ENCODE results near the gene STK11.

STK11 gene

DNA sequence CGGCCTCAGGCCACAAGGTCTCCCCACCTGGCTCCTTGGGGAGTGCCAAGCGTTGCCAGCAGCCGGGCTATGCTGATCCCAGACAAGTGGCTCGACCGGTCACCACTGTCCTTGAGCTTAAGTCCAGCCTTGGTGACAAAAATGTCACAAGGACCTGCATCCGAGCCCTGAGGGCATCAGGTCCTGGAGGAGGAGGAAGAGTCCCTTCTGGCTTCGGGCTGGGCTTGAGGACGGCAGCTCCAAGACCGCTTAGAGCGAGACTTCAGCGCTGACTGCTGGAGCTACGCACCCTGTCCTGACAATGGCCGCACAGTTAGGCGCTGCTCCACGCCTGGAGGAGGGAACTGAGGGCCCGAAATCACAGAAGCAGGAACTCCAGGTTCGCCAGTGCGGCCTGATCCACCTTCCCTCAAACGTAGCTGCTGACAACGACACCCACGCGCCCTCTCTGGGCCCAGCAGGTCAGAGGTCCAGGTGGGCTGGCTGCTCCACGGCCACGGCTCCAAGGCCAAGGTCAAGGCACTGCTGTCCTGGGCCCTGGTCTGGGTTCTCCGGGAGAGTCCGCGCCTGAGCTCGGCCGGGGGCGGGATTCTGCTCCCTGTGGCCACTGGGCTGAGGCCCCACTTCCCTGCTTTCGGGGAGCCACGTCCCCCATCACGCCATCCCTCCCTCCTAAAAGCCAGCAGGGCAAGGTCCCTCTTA, 38.6 kb upstream of the STK11 start:
- H3K79me2 ChIP-seq (ENCODE audit: control insufficient read depth, insufficient read depth, low read length, poor library complexity): peaks cover 16% of the 10 kb centered on the region
- H3K4ac ChIP-seq (ENCODE audit: low read depth, low read length): peak overlapping the region; percentile 12
- no peaks in the 10 kb centered on the region for H3K27me3 ChIP-seq (ENCODE audit: insufficient read depth, low read length)
- peaks cover 4% of the 10 kb centered on the region for H3K79me1 ChIP-seq (ENCODE audit: low read length)
- peak overlapping the region; percentile 14 for H3K27ac ChIP-seq (ENCODE audit: low read depth, low read length)
- H4K91ac ChIP-seq (ENCODE audit: low read depth, low read length): no peak overlapping the region
- no peak overlapping the region for H2AK5ac ChIP-seq (ENCODE audit: low read length)
- H3K18ac ChIP-seq (ENCODE audit: low read length): peak overlapping the region; percentile 39
- peak; percentile 75 to 92 for DNase-seq
- no peak overlapping the region for H2BK120ac ChIP-seq (ENCODE audit: insufficient read depth, low read length, poor library complexity)
- H3K9ac ChIP-seq (ENCODE audit: low read length): no peak overlapping the region
- H3K4me3 ChIP-seq (ENCODE audit: low read depth, low read length): no peak overlapping the region
- H4K12ac ChIP-seq (ENCODE audit: low read depth, low read length): no peak overlapping the region
- H2BK12ac ChIP-seq (ENCODE audit: low read length): no peak overlapping the region
- H2BK5ac ChIP-seq (ENCODE audit: low read depth, low read length, poor library complexity): no peak overlapping the region
- peaks cover 10% of the 10 kb centered on the region for H3K9me3 ChIP-seq (ENCODE audit: insufficient read depth, low read depth, low read length)
- H2AFZ ChIP-seq (ENCODE audit: insufficient read depth, low read length, poor library complexity): no peak overlapping the region
- H3K23ac ChIP-seq (ENCODE audit: low read length): no peak overlapping the region
- H3K4me2 ChIP-seq (ENCODE audit: low read length): no peak overlapping the region
- peaks cover 48 to 57% of the 10 kb centered on the region in 2 experiments for H3K4me1 ChIP-seq (ENCODE audit: control insufficient read depth in 1 of 2, insufficient read depth in 2 of 2, low read length in 2 of 2)
- WGBS (ENCODE audit: extremely low coverage, insufficient coverage, insufficient read length): no CpG with 5 or more reads among the region's 33 CpGs
- H3K36me3 ChIP-seq (ENCODE audit: control insufficient read depth in 1 of 2, insufficient read depth in 2 of 2, low read length in 2 of 2): peaks cover 7 to 17% of the 10 kb centered on the region in 2 experiments
- peak overlapping the region; percentile 19 for H3K14ac ChIP-seq (ENCODE audit: low read length)
- no peak overlapping the region for H4K8ac ChIP-seq (ENCODE audit: low read depth, low read length)

GRCh38 chr19:1167687-1168571, 37.6 kb upstream of the STK11 start:
- Histone ChIP-seq H3K4ac (ENCODE audit: low read depth, low read length) (peak overlapping the region; percentile 18), H3K79me1 (ENCODE audit: low read length) (peaks cover 5% of the 10 kb centered on the region), H3K4me3 (ENCODE audit: low read depth, low read length) (no peak overlapping the region), H3K27ac (ENCODE audit: low read depth, low read length) (no peak overlapping the region), H3K14ac (ENCODE audit: low read length) (peak overlapping the region; percentile 23), H3K9me3 (ENCODE audit: insufficient read depth, low read depth, low read length) (peaks cover 10% of the 10 kb centered on the region), H3K27me3 (ENCODE audit: insufficient read depth, low read length) (no peaks in the 10 kb centered on the region), H3K4me1 (ENCODE audit: control insufficient read depth in 1 of 2, insufficient read depth in 2 of 2, low read length in 2 of 2) (peaks cover 50 to 55% of the 10 kb centered on the region in 2 experiments), H3K4me2 (ENCODE audit: low read length) (no peak overlapping the region), H4K12ac (ENCODE audit: low read depth, low read length) (no peak overlapping the region), H2AFZ (ENCODE audit: insufficient read depth, low read length, poor library complexity) (no peak overlapping the region), H3K36me3 (ENCODE audit: control insufficient read depth in 1 of 2, insufficient read depth in 2 of 2, low read length in 2 of 2) (peaks cover 7 to 17% of the 10 kb centered on the region in 2 experiments), H3K23ac (ENCODE audit: low read length) (no peak overlapping the region), H4K91ac (ENCODE audit: low read depth, low read length) (peak overlapping the region; percentile 51), H2BK12ac (ENCODE audit: low read length) (peak overlapping the region; percentile 12), H3K79me2 (ENCODE audit: control insufficient read depth, insufficient read depth, low read length, poor library complexity) (peaks cover 21% of the 10 kb centered on the region), H3K9ac (ENCODE audit: low read length) (no peak overlapping the region), H3K18ac (ENCODE audit: low read length) (peak overlapping the region; percentile 39), H2AK5ac (ENCODE audit: low read length) (peak overlapping the region; percentile 4), H2BK5ac (ENCODE audit: low read depth, low read length, poor library complexity) (no peak overlapping the region), H2BK120ac (ENCODE audit: insufficient read depth, low read length, poor library complexity) (no peak overlapping the region), H4K8ac (ENCODE audit: low read depth, low read length) (no peak overlapping the region)
- no CpG with 5 or more reads among the region's 35 CpGs for WGBS (ENCODE audit: extremely low coverage, insufficient coverage, insufficient read length)
- DNase-seq: no peak

- Histone ChIP-seq H3K9ac (ENCODE audit: low read length) (no peak overlapping the region), H3K27me3 (ENCODE audit: insufficient read depth, low read length) (no peaks in the 10 kb centered on the region), H2AFZ (ENCODE audit: insufficient read depth, low read length, poor library complexity) (no peak overlapping the region), H4K12ac (ENCODE audit: low read depth, low read length) (no peak overlapping the region), H3K4ac (ENCODE audit: low read depth, low read length) (peak overlapping the region; percentile 18), H3K9me3 (ENCODE audit: insufficient read depth, low read depth, low read length) (peaks cover 10% of the 10 kb centered on the region), H3K27ac (ENCODE audit: low read depth, low read length) (no peak overlapping the region), H3K79me1 (ENCODE audit: low read length) (peaks cover 13% of the 10 kb centered on the region), H2BK120ac (ENCODE audit: insufficient read depth, low read length, poor library complexity) (no peak overlapping the region), H3K4me3 (ENCODE audit: low read depth, low read length) (no peak overlapping the region), H4K91ac (ENCODE audit: low read depth, low read length) (peak overlapping the region; percentile 51), H3K23ac (ENCODE audit: low read length) (no peak overlapping the region), H3K4me1 (ENCODE audit: control insufficient read depth in 1 of 2, insufficient read depth in 2 of 2, low read length in 2 of 2) (peaks cover 49 to 53% of the 10 kb centered on the region in 2 experiments), H2BK5ac (ENCODE audit: low read depth, low read length, poor library complexity) (no peak overlapping the region), H2BK12ac (ENCODE audit: low read length) (no peak overlapping the region), H3K14ac (ENCODE audit: low read length) (peak overlapping the region; percentile 23), H3K4me2 (ENCODE audit: low read length) (no peak overlapping the region), H3K36me3 (ENCODE audit: control insufficient read depth in 1 of 2, insufficient read depth in 2 of 2, low read length in 2 of 2) (peaks cover 7 to 17% of the 10 kb centered on the region in 2 experiments), H2AK5ac (ENCODE audit: low read length) (peak overlapping the region; percentile 4), H3K79me2 (ENCODE audit: control insufficient read depth, insufficient read depth, low read length, poor library complexity) (peaks cover 28% of the 10 kb centered on the region), H3K18ac (ENCODE audit: low read length) (peak overlapping the region; percentile 18), H4K8ac (ENCODE audit: low read depth, low read length) (no peak overlapping the region)
- no CpG with 5 or more reads among the region's 50 CpGs for WGBS (ENCODE audit: extremely low coverage, insufficient coverage, insufficient read length)
- peak; percentile 45 to 62 for DNase-seq
Observed at GRCh38 chr19:1168572-1169410, 36.8 kb upstream of the STK11 start.

DNA sequence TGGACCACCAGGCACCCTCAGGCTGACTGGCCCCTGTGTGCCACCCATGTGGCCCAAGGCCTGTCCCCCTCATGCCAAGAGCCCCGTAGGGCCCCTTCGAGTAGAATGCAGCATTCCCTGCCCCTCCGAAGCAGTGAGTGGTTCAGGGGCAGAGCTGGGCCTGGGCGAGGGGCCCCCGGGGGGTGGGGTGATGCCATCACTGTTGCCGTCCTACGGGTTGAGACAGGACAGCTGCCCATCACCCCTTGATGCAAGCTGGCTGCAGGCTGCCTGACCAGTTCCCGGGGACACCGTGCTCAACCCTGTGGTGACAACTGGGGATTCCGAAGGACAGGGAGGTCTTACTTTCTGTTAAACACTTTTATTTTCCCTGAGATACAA, 36.2 kb upstream of the STK11 start:
- no CpG with 5 or more reads among the region's 10 CpGs for WGBS (ENCODE audit: extremely low coverage, insufficient coverage, insufficient read length)
- H4K12ac ChIP-seq (ENCODE audit: low read depth, low read length): no peak overlapping the region
- H3K4me2 ChIP-seq (ENCODE audit: low read length): no peak overlapping the region
- peaks cover 7 to 17% of the 10 kb centered on the region in 2 experiments for H3K36me3 ChIP-seq (ENCODE audit: control insufficient read depth in 1 of 2, insufficient read depth in 2 of 2, low read length in 2 of 2)
- H3K4me3 ChIP-seq (ENCODE audit: low read depth, low read length): no peak overlapping the region
- H2AFZ ChIP-seq (ENCODE audit: insufficient read depth, low read length, poor library complexity): no peak overlapping the region
- H4K8ac ChIP-seq (ENCODE audit: low read depth, low read length): no peak overlapping the region
- peaks cover 10% of the 10 kb centered on the region for H3K9me3 ChIP-seq (ENCODE audit: insufficient read depth, low read depth, low read length)
- H3K79me1 ChIP-seq (ENCODE audit: low read length): peaks cover 15% of the 10 kb centered on the region
- no peak overlapping the region for H2BK120ac ChIP-seq (ENCODE audit: insufficient read depth, low read length, poor library complexity)
- H3K27ac ChIP-seq (ENCODE audit: low read depth, low read length): no peak overlapping the region
- H3K4ac ChIP-seq (ENCODE audit: low read depth, low read length): peak overlapping the region; percentile 7
- H2BK12ac ChIP-seq (ENCODE audit: low read length): no peak overlapping the region
- no peak overlapping the region for H3K9ac ChIP-seq (ENCODE audit: low read length)
- no peak for DNase-seq
- H3K18ac ChIP-seq (ENCODE audit: low read length): peak overlapping the region; percentile 18
- H3K27me3 ChIP-seq (ENCODE audit: insufficient read depth, low read length): no peaks in the 10 kb centered on the region
- H3K23ac ChIP-seq (ENCODE audit: low read length): no peak overlapping the region
- H2AK5ac ChIP-seq (ENCODE audit: low read length): no peak overlapping the region
- H2BK5ac ChIP-seq (ENCODE audit: low read depth, low read length, poor library complexity): no peak overlapping the region
- H3K79me2 ChIP-seq (ENCODE audit: control insufficient read depth, insufficient read depth, low read length, poor library complexity): peaks cover 28% of the 10 kb centered on the region
- peak overlapping the region; percentile 3 for H4K91ac ChIP-seq (ENCODE audit: low read depth, low read length)
- H3K14ac ChIP-seq (ENCODE audit: low read length): no peak overlapping the region
- peaks cover 49 to 53% of the 10 kb centered on the region in 2 experiments for H3K4me1 ChIP-seq (ENCODE audit: control insufficient read depth in 1 of 2, insufficient read depth in 2 of 2, low read length in 2 of 2)

All from trophoblast cell (in vitro differentiated cells and primary cell).